Kidney (tissue), 14 donors: Measurements from ENCODE around the gene GALNT7. TPM values are rescaled to one million over a fixed set of nuclear protein-coding genes. Genes with fewer than 3 reads are reported as not detected.

Experiments used
- DNase-seq, 5 donors: peaks; one replicate each; pipeline ENCODE4 v3.0.0-alpha.2; 2013 to 2020
- FAIRE-seq: peaks from 2 replicates; lab custom pipeline; 2012; peaks lifted over from hg19 to GRCh38; lab: Jason Lieb, UNC
- H3K27ac ChIP-seq, 2 donors: one replicate each; pipeline ENCODE4 v1.7.0; 2013; ENCODE audit warnings: low read depth in 2 of 2, low read length in 2 of 2, inconsistent platforms in 1 of 2
- H3K27me3 ChIP-seq: one replicate; pipeline ENCODE4 v1.7.1; 2013; ENCODE audit warnings: low read length, inconsistent platforms; ENCODE audit not compliant: control insufficient read depth, insufficient read depth
- H3K36me3 ChIP-seq, 3 donors: one replicate each; pipeline versions ENCODE4 v1.7.0 to v1.7.1; 2013; ENCODE audit warnings: low read length in 3 of 3, control low read depth in 1 of 3, inconsistent platforms in 1 of 3; ENCODE audit not compliant: insufficient read depth in 3 of 3, control insufficient read depth in 2 of 3
- H3K4me1 ChIP-seq, 3 donors: one replicate each; pipeline versions ENCODE4 v1.7.0 to v1.7.1; 2013; ENCODE audit warnings: low read length in 3 of 3, inconsistent platforms in 1 of 3, low read depth in 1 of 3; ENCODE audit not compliant: control insufficient read depth in 2 of 3, insufficient read depth in 2 of 3
- H3K4me3 ChIP-seq, 3 donors: one replicate each; pipeline versions ENCODE4 v1.7.0 to v1.8.1; 2013; ENCODE audit warnings: low read length in 3 of 3, control low read depth in 1 of 3, inconsistent platforms in 1 of 3
- H3K9ac ChIP-seq, 3 donors: one replicate each; pipeline versions ENCODE4 v1.7.0 to v1.7.1; 2013; ENCODE audit warnings: low read length in 3 of 3, control low read depth in 1 of 3, inconsistent platforms in 1 of 3
- H3K9me3 ChIP-seq, 3 donors: one replicate each; pipeline versions ENCODE4 v1.7.0 to v1.7.1; 2013; ENCODE audit warnings: low read length in 3 of 3, control low read depth in 1 of 3, inconsistent platforms in 1 of 3; ENCODE audit not compliant: control insufficient read depth in 2 of 3, insufficient read depth in 1 of 3
- intact Hi-C: fragments of 100-400 bp; cut with DNase I; formaldehyde crosslinking; loops from one replicate; pipeline ENCODE4 v1.11.1; 2022
- polyA plus RNA-seq: library from polyadenylated mRNA; stranded (reverse); fragments of 350-450 nt; fragmentation: Illumina TruSeq; extraction: RNeasy Lipid Tissue Mini Kit (QIAGEN cat#74804); gene quantifications from one replicate; pipeline ENCODE4 v1.2.3, GENCODE V29; 2014; ENCODE audit warnings: low read depth, low replicate concordance; ENCODE audit not compliant: insufficient read depth
- total RNA-seq: library from RNA; stranded (reverse); fragmentation: NEBNext Ultra II Directional; extraction: Animal tissue kit (Norgen Biotek cat#: 25700); gene quantifications from one replicate; pipeline ENCODE4 v1.2.1, GENCODE V29; 2021
- TF ChIP-seq, protein P1 (sequence below): IDR thresholded peaks from 3 replicates; pipeline ENCODE4 v1.5.1; 2012; ENCODE audit warnings: mild to moderate bottlenecking, moderate library complexity, borderline replicate concordance; ENCODE audit not compliant: insufficient read depth; ENCODE audit errors: extremely low read depth
- donor health status: control.
- donor health status: control.
- donor health status: control.
- donor health status: control.
- donor health status: control.
- donor health status: DM: yes; HTN: yes; CAD: no.
- donor health status: Normal renal cell carcinoma (clear cell type).

The GALNT7 gene
- total and polyA plus RNA-seq, 2 donors from 2014 or later: 3.8 to 25.6 TPM

DNA sequence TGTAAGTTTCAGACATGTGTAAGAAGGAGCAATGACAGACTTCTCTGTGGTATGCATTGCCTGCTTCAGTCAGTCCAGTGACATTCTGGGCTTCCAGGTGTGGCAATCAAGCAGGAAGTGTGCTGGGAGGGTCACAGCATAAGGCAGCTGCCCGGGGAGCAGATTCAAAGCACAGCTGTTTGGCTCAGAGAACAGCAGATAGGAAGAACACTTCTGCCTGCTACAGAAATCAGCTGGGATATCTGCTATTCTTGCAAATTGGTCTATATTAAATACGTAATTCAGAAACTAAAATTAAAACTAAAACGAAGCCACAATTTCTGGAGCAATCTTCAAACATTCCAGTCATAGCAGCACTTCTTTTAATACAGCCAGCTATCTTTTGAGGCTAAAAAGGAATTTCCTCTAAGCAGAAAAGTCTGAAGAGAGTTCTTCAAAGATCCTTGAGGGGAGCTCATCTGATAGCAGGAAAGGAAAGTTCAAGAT is 47.5 kb upstream of the GALNT7 start:
- no peaks in the 10 kb centered on the region for H3K36me3 ChIP-seq
- H3K27ac ChIP-seq: no peak overlapping the region
- FAIRE-seq (no peak), DNase-seq (peak in 3 of 5 donors; percentile 22 to 49 (median 32))
- TF ChIP-seq, protein P1, sequence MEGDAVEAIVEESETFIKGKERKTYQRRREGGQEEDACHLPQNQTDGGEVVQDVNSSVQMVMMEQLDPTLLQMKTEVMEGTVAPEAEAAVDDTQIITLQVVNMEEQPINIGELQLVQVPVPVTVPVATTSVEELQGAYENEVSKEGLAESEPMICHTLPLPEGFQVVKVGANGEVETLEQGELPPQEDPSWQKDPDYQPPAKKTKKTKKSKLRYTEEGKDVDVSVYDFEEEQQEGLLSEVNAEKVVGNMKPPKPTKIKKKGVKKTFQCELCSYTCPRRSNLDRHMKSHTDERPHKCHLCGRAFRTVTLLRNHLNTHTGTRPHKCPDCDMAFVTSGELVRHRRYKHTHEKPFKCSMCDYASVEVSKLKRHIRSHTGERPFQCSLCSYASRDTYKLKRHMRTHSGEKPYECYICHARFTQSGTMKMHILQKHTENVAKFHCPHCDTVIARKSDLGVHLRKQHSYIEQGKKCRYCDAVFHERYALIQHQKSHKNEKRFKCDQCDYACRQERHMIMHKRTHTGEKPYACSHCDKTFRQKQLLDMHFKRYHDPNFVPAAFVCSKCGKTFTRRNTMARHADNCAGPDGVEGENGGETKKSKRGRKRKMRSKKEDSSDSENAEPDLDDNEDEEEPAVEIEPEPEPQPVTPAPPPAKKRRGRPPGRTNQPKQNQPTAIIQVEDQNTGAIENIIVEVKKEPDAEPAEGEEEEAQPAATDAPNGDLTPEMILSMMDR: no peak
- intact Hi-C loops: no loop called here
- H3K27me3 ChIP-seq: no peaks in the 10 kb centered on the region
- H3K9me3 ChIP-seq: no peaks in the 10 kb centered on the region
- H3K9ac ChIP-seq: no peak overlapping the region
- no peak overlapping the region for H3K4me3 ChIP-seq
- H3K4me1 ChIP-seq: no peaks in the 10 kb centered on the region

DNA sequence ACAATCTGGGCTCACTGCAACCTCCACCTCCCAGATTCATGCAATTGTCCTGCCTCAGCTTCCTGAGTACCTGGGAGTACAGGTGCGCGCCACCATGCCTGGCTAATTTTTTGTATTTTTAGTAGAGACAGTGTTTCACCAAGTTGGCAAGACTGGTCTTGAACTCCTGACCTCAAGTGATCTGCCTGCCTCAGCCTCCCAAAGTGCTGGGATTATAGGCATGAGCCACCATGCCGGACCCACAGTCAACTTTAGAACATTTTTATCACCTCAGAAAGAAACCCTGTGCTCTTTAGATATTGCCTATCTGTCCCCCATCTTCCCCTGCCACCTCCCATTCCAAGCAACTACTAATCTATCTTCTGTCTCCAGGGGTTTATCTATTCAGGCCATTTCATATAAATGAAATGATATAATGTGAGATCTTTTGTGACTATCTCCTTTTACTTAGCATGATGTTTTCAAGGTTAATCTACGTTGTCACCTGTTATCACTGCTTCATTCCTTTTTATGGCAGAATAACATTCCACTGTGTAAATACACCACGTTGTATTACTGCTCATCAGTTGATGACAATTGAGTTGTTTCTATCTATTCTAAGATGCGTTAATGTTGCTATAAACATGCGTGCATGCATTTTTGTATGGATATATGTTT is 44.3 kb upstream of the GALNT7 start:
- Histone ChIP-seq H3K27me3 (no peaks in the 10 kb centered on the region), H3K27ac (no peak overlapping the region), H3K4me3 (no peak overlapping the region), H3K4me1 (peaks cover 0 to 4% (median 0%) of the 10 kb centered on the region in 3 donors), H3K9ac (no peak overlapping the region), H3K36me3 (no peaks in the 10 kb centered on the region), H3K9me3 (no peaks in the 10 kb centered on the region)
- TF ChIP-seq, protein P1: no peak
- intact Hi-C loops: no loop called here
- FAIRE-seq (no peak), DNase-seq (no peak)

DNA sequence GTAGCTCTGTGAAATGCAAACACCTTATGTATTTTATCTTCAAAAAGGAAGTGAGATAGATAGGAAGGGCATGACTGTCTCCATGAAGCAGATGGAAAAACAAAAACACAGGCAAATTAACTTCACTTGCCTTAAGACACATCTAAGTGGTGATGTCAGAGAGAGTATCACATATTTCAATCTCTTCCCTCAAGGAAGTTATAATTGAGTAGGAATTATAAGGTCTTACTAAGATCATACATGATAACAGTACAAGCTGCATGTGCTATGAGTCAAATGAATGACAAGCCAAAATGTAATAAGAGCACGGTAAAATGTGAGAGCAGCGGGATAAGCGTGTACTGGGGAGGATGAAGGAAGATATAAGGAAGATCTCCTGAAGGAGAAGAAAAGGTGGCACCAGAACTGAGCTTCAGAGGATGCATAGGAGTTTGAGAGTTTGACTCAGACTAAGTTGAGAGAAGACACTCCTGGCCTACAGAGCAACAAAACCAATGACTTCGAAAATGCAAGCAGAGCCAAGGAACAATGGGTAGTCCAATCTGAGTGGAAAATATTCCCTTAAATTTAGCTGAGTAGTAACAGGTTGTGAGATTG is 43.3 kb upstream of the GALNT7 start:
- Histone ChIP-seq H3K36me3 (no peaks in the 10 kb centered on the region), H3K9ac (no peak overlapping the region), H3K4me3 (no peak overlapping the region), H3K9me3 (no peaks in the 10 kb centered on the region), H3K27ac (no peak overlapping the region), H3K27me3 (no peaks in the 10 kb centered on the region), H3K4me1 (peaks cover 0 to 4% (median 0%) of the 10 kb centered on the region in 3 donors)
- TF ChIP-seq, protein P1: no peak
- intact Hi-C loops: no loop called here
- no peak for DNase-seq
- no peak for FAIRE-seq
